Hepatocyte (in vitro differentiated cells): ENCODE results near the gene DCDC2B.

Experiments
- CTCF ChIP-seq: fragments of 200-600 bp; sonication (generic); IDR thresholded peaks from 2 replicates; pipeline ENCODE4 v1.5.1; 2016; ENCODE audit warnings: antibody characterized with exemption, mild to moderate bottlenecking; ENCODE audit not compliant: poor library complexity
- EZH2phosphoT487 ChIP-seq: fragments of 200-600 bp; sonication (generic); IDR thresholded peaks from one replicate; pipeline ENCODE4 v1.6.1; 2018; ENCODE audit warnings: antibody characterized with exemption, mild to moderate bottlenecking, low read depth, moderate library complexity; ENCODE audit not compliant: unreplicated experiment, severe bottlenecking

GRCh38 chr1:32246888-32247273, 38.0 kb downstream of the DCDC2B start, which contains the start of gene FAM167B:
- no peak for TF ChIP-seq CTCF
- TF ChIP-seq EZH2phosphoT487: no peak
